Cerebellar nuclear complex (tissue), 1 donor: ENCODE results near the gene MYH9.

Source experiments
- DNase-seq, 2 experiments: peaks; one replicate each; lab custom pipeline; 2025; lab: John Stamatoyannopoulos, UW

Gene MYH9

GRCh38 chr22:36316419-36316818 lies 71.3 kb downstream of the MYH9 start:
- DNase-seq: no peak

GRCh38 chr22:36315325-36315724 lies 72.4 kb downstream of the MYH9 start:
- no peak for DNase-seq

GRCh38 chr22:36311386-36312085 lies 76.2 kb downstream of the MYH9 start:
- DNase-seq: no peak

GRCh38 chr22:36308880-36309279 lies 78.9 kb downstream of the MYH9 start:
- DNase-seq: no peak

- DNase-seq: no peak
Observed at GRCh38 chr22:36306227-36306626, 81.5 kb downstream of the MYH9 start.

- DNase-seq: no peak
Observed at GRCh38 chr22:36305813-36306212, 82.0 kb downstream of the MYH9 start.

- no peak for DNase-seq
Observed at GRCh38 chr22:36304429-36304828, 83.3 kb downstream of the MYH9 start.

GRCh38 chr22:36303874-36304273 lies 83.9 kb downstream of the MYH9 start:
- DNase-seq: no peak

GRCh38 chr22:36303115-36303467 lies 84.7 kb downstream of the MYH9 start:
- DNase-seq: no peak

GRCh38 chr22:36302439-36303114 lies 85.2 kb downstream of the MYH9 start:
- DNase-seq: no peak

- no peak for DNase-seq
Observed at GRCh38 chr22:36301851-36302250, 85.9 kb downstream of the MYH9 start.

GRCh38 chr22:36301384-36301828 lies 86.4 kb downstream of the MYH9 start:
- DNase-seq: peak in 1 of 2 experiments; percentile 32

- DNase-seq: no peak
Observed at GRCh38 chr22:36300396-36301212, 87.2 kb downstream of the MYH9 start.

- DNase-seq: no peak
Observed at GRCh38 chr22:36299911-36300310, 87.9 kb downstream of the MYH9 start.

GRCh38 chr22:36299295-36299694 lies 88.5 kb downstream of the MYH9 start:
- DNase-seq: no peak

GRCh38 chr22:36298601-36299000 lies 89.2 kb downstream of the MYH9 start:
- no peak for DNase-seq

- no peak for DNase-seq
Observed at GRCh38 chr22:36298118-36298517, 89.6 kb downstream of the MYH9 start.

GRCh38 chr22:36297568-36297967 lies 90.2 kb downstream of the MYH9 start:
- no peak for DNase-seq

GRCh38 chr22:36296690-36297089 lies 91.1 kb downstream of the MYH9 start:
- no peak for DNase-seq

GRCh38 chr22:36295247-36295646 lies 92.5 kb downstream of the MYH9 start:
- no peak for DNase-seq

- no peak for DNase-seq
Observed at GRCh38 chr22:36294801-36295200, 93.0 kb downstream of the MYH9 start.

- DNase-seq: no peak
Observed at GRCh38 chr22:36294293-36294620, 93.5 kb downstream of the MYH9 start.
